Neural cell (in vitro differentiated cells): ENCODE measurements around the gene COQ2. TPM values are rescaled to one million over a fixed set of nuclear protein-coding genes. Genes with fewer than 3 reads are reported as not detected.

Experiments
- H2AFZ ChIP-seq: fragments of 200-600, 300-800 bp; sonication (generic), shearing (Covaris generic); 2 replicates; pipeline ENCODE4 v1.6.0; 2014; ENCODE audit warnings: low read depth, mild to moderate bottlenecking, antibody characterized with exemption, low read length, moderate library complexity
- H3F3A ChIP-seq: fragments of 200-600 bp; shearing (Covaris generic); 2 replicates; pipeline ENCODE4 v1.6.1; 2016; ENCODE audit warnings: mild to moderate bottlenecking, moderate library complexity, mixed read lengths, antibody characterized with exemption, low read length; ENCODE audit not compliant: insufficient read depth, poor library complexity, severe bottlenecking
- H3K27ac ChIP-seq: fragments of 200-600, 300-800 bp; sonication (generic), shearing (Covaris generic); 2 replicates; pipeline ENCODE4 v1.5.1; 2014; ENCODE audit warnings: mild to moderate bottlenecking, low read length, moderate library complexity
- H3K27me3 ChIP-seq: fragments of 300-800, 200-600 bp; sonication (generic), shearing (Covaris generic); 2 replicates; pipeline ENCODE4 v1.6.0; 2014; ENCODE audit warnings: mild to moderate bottlenecking, low read depth, low read length, moderate library complexity; ENCODE audit not compliant: insufficient read depth
- H3K36me3 ChIP-seq: fragments of 300-800, 200-600 bp; sonication (generic), shearing (Covaris generic); 2 replicates; pipeline ENCODE4 v1.5.1; 2014; ENCODE audit warnings: mild to moderate bottlenecking, antibody characterized with exemption, low read length, moderate library complexity; ENCODE audit not compliant: insufficient read depth
- H3K4me2 ChIP-seq: fragments of 300-800, 200-600 bp; sonication (generic), shearing (Covaris generic); 2 replicates; pipeline ENCODE4 v1.6.0; 2014; ENCODE audit warnings: mild to moderate bottlenecking, low read length
- H3K4me3 ChIP-seq: fragments of 300-800, 200-600 bp; sonication (generic), shearing (Covaris generic); 2 replicates; pipeline ENCODE4 v1.5.1; 2014; ENCODE audit warnings: mild to moderate bottlenecking, low read length, moderate library complexity
- H3K79me2 ChIP-seq: fragments of 200-600 bp; shearing (Covaris generic); replicated peaks from 2 replicates; pipeline ENCODE4 v1.6.0; 2014; ENCODE audit warnings: mild to moderate bottlenecking, low read length, moderate library complexity; ENCODE audit not compliant: insufficient read depth
- H3K9ac ChIP-seq: fragments of 300-800, 200-600 bp; sonication (generic), shearing (Covaris generic); 2 replicates; pipeline ENCODE4 v1.6.1; 2016; ENCODE audit warnings: mild to moderate bottlenecking, low read length, mixed read lengths
- H3K9me2 ChIP-seq: fragments of 200-600 bp; shearing (Covaris generic); 2 replicates; pipeline ENCODE4 v1.6.1; 2016; ENCODE audit warnings: mild to moderate bottlenecking, low read length, mixed read lengths; ENCODE audit not compliant: insufficient read depth
- H3K9me3 ChIP-seq: fragments of 200-600, 300-800 bp; sonication (generic), shearing (Covaris generic); 2 replicates; pipeline ENCODE4 v1.6.1; 2016; ENCODE audit warnings: mild to moderate bottlenecking, mixed run types, low read length, moderate library complexity, mixed read lengths
- H4K20me1 ChIP-seq: fragments of 200-600 bp; shearing (Covaris generic); 2 replicates; pipeline ENCODE4 v1.6.1; 2016; ENCODE audit warnings: mild to moderate bottlenecking, mixed run types; ENCODE audit not compliant: insufficient read depth
- CTCF ChIP-seq: fragments of 450-650 bp; IDR thresholded peaks from 2 replicates; pipeline ENCODE4 v1.5.1; 2014; ENCODE audit warnings: antibody characterized with exemption, mild to moderate bottlenecking, moderate library complexity; ENCODE audit not compliant: poor library complexity, severe bottlenecking
- EP300 ChIP-seq: fragments of 450-650 bp; conservative IDR thresholded peaks from 2 replicates; pipeline ENCODE4 v1.6.1; 2014; ENCODE audit warnings: antibody characterized with exemption, mild to moderate bottlenecking, moderate library complexity; ENCODE audit not compliant: poor library complexity, severe bottlenecking
- EZH2 ChIP-seq: fragments of 200-600, 300-800 bp; shearing (Covaris generic), sonication (generic); IDR thresholded peaks from 2 replicates; pipeline ENCODE4 v1.6.1; 2014; ENCODE audit warnings: antibody characterized with exemption, low read length, borderline replicate concordance, mild to moderate bottlenecking; ENCODE audit not compliant: insufficient read depth, poor library complexity, severe bottlenecking
- MXI1 ChIP-seq: fragments of 450-650 bp; conservative IDR thresholded peaks from 2 replicates; pipeline ENCODE4 v1.6.1; 2014; ENCODE audit warnings: antibody characterized with exemption, mild to moderate bottlenecking; ENCODE audit not compliant: poor library complexity, severe bottlenecking
- POLR2AphosphoS5 ChIP-seq: IDR thresholded peaks from 2 replicates; pipeline ENCODE4 v1.6.1; 2012
- RAD21 ChIP-seq: fragments of 450-650 bp; conservative IDR thresholded peaks from 2 replicates; pipeline ENCODE4 v1.6.1; 2014; ENCODE audit warnings: antibody characterized with exemption, mild to moderate bottlenecking, moderate library complexity
- REST ChIP-seq: IDR thresholded peaks from 2 replicates; pipeline ENCODE4 v1.6.1; 2012; ENCODE audit warnings: borderline replicate concordance
- SMC3 ChIP-seq: fragments of 450-650 bp; conservative IDR thresholded peaks from 2 replicates; pipeline ENCODE4 v1.6.1; 2014; ENCODE audit warnings: antibody characterized with exemption, mild to moderate bottlenecking, moderate library complexity; ENCODE audit not compliant: poor library complexity
- TAF1 ChIP-seq: IDR thresholded peaks from 2 replicates; pipeline ENCODE4 v1.6.1; 2012; ENCODE audit warnings: low read depth
- polyA plus RNA-seq: library from polyadenylated mRNA; depleted of rRNA; stranded (reverse); fragments of >200 nt; gene quantifications from 2 replicates; pipeline ENCODE4 v1.2.3, GENCODE V29; 2014

Gene COQ2
- polyA plus RNA-seq, 1 donor from 2014 or later, result 19.8 TPM

DNA sequence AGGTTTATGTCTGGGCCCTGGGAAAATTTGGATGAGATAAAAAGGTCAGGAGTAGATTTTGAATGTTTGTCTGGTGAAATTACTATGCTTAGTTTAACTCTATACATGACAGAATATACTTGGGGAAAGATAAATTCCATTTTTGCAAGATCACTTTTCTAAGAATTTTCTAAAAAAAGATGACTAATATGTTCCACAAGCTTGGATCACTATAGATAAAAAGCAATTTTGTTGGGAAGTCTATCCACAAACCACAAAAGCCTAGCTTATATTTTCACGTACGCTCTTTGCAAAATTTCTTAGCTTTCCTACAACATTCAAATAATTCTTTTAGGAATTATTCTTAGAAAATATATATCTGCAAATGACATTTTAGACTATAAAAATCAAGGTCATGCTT lies 20.6 kb upstream of the COQ2 start:
- Histone ChIP-seq H3F3A (no peaks in the 10 kb centered on the region), H4K20me1 (no peaks in the 10 kb centered on the region), H3K4me3 (no peak overlapping the region), H3K9ac (no peak overlapping the region), H3K79me2 (no peaks in the 10 kb centered on the region), H2AFZ (no peak overlapping the region), H3K36me3 (no peaks in the 10 kb centered on the region), H3K4me2 (no peak overlapping the region), H3K9me3 (no peaks in the 10 kb centered on the region), H3K9me2 (no peaks in the 10 kb centered on the region), H3K27me3 (no peaks in the 10 kb centered on the region), H3K27ac (no peak overlapping the region)
- TF ChIP-seq SMC3 (no peak), CTCF (no peak), TAF1 (no peak), EP300 (no peak), REST (no peak), POLR2AphosphoS5 (no peak), RAD21 (no peak), EZH2 (no peak), MXI1 (no peak)

DNA sequence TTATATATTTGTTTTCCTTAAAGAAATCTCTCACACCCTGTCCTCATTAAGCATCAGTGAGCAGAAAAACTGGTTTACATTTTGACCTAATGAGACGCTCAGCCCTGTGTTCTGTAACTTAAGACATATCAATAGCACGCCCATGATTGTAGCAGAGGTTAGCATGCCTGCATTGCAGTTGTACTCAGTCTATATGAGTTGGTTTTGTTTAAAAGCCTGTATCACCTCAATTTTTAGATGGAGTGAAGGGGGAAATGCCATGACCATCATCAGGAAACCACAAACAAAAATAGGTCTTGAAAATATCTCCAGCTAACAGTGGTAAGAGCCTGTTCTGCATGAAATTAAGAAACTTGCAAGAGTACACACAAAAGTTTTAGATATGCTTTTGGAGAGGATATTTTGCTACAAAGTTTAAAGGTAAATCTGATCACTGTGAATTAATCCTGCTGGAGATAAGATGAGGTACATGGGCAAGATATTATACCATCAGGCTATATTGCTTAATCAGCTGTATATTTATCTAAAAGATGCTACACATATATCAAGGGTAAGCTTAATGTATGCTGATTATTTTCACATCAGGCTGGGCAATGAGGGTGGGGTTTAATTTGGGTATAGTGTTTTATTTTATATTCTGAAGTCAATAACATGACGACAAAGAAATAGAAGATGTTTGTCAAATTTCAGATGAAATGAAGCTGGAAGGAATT lies 13.1 kb upstream of the COQ2 start:
- Histone ChIP-seq H3K27ac (no peak overlapping the region), H3K79me2 (no peaks in the 10 kb centered on the region), H3K4me2 (no peak overlapping the region), H3K9ac (no peak overlapping the region), H2AFZ (no peak overlapping the region), H3K9me3 (no peaks in the 10 kb centered on the region), H3K4me3 (no peak overlapping the region), H3K9me2 (no peaks in the 10 kb centered on the region), H4K20me1 (no peaks in the 10 kb centered on the region), H3K27me3 (no peaks in the 10 kb centered on the region), H3K36me3 (no peaks in the 10 kb centered on the region), H3F3A (no peaks in the 10 kb centered on the region)
- no peak for TF ChIP-seq EZH2
- TF ChIP-seq REST, result no peak
- TF ChIP-seq RAD21, result no peak
- TF ChIP-seq EP300, result no peak
- no peak for TF ChIP-seq CTCF
- no peak for TF ChIP-seq POLR2AphosphoS5
- no peak for TF ChIP-seq SMC3
- no peak for TF ChIP-seq MXI1
- no peak for TF ChIP-seq TAF1
